Activated B cell treated with CpG ODN at 0.5 μM for 24 hours (primary cell): ENCODE measurements around the gene GFOD2. TPM values are rescaled to one million over a fixed set of nuclear protein-coding genes. Genes with fewer than 3 reads are reported as not detected.
A peak's percentile ranks its signal among the peaks of the same experiment; 100 is the strongest.

Experiments used
- ATAC-seq: fragments of 200-7000 bp; cut with Tn5 transposase; one replicate; pipeline ENCODE4 v1.10.0; 2021; ENCODE audit warnings: low read depth, mild to moderate bottlenecking, moderate library complexity
- CTCF ChIA-PET: fragments of 350-600 bp; sonication (Branson Sonifier 250); formaldehyde crosslinking; loops from one replicate; lab custom pipeline; 2021; ENCODE audit warnings: antibody characterized with exemption; lab: Charles Lee
- POLR2A ChIA-PET: fragments of 350-600 bp; sonication (Branson Sonifier 250); formaldehyde crosslinking; loops from one replicate; lab custom pipeline; 2021; ENCODE audit warnings: antibody characterized with exemption; lab: Charles Lee
- DNase-seq: peaks from one replicate; pipeline ENCODE4 v3.0.0; 2022
- H3K27ac Mint-ChIP-seq: one replicate; pipeline ENCODE4 v1.8.0; 2020; ENCODE audit warnings: mixed read lengths
- H3K27me3 Mint-ChIP-seq: one replicate; pipeline ENCODE4 v1.8.0; 2021; ENCODE audit warnings: mixed read lengths
- H3K36me3 Mint-ChIP-seq: one replicate; pipeline ENCODE4 v1.8.0; 2021; ENCODE audit warnings: low read depth, mixed read lengths
- H3K4me1 Mint-ChIP-seq: one replicate; pipeline ENCODE4 v1.8.0; 2021; ENCODE audit warnings: mixed read lengths
- H3K4me3 Mint-ChIP-seq: one replicate; pipeline ENCODE4 v1.8.0; 2020; ENCODE audit warnings: mild to moderate bottlenecking, mixed read lengths
- H3K9me3 Mint-ChIP-seq: one replicate; pipeline ENCODE4 v1.8.0; 2020; ENCODE audit warnings: mixed read lengths
- intact Hi-C: fragments of 100-400 bp; cut with micrococcal nuclease; formaldehyde crosslinking; loops from one replicate; pipeline ENCODE4 v1.15.1; 2024
- total RNA-seq: library from RNA; stranded (reverse); gene quantifications from 2 replicates; pipeline ENCODE4 v1.2.3, GENCODE V29; 2022
- TF ChIP-seq, protein P1 (sequence below): fragments of 200-600 bp; IDR thresholded peaks from one replicate; pipeline ENCODE4 v1.8.0; 2022; ENCODE audit warnings: antibody characterized with exemption, mild to moderate bottlenecking

GFOD2 gene
- total RNA-seq, 1 donor from 2014 or later, result 12.6 TPM

DNA sequence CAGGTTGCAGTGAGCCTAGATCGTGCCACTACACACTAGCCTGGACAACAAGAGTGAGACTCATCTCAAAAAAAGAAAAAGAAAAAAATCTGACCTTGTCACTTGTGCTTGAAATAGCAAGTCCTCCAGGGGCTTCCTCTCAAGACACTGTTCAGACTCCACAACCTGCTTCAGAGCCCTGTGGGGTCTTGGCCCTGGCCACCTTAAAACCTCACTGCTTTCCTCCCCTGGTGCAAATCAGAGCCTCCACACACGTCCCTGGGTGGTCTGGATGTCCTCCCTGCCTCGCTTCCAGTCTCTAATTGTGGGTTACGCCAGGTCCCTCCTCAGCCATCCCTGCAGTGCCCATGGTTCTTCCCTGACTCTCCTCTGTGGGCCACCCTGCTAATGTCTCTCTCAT is 63.8 kb downstream of the GFOD2 start:
- DNase-seq (no peak), ATAC-seq (no peak)
- Mint-ChIP-seq H3K27ac (peak overlapping the region; percentile 55), H3K27me3 (no peaks in the 10 kb centered on the region), H3K4me3 (no peak overlapping the region), H3K9me3 (no peaks in the 10 kb centered on the region), H3K36me3 (peaks cover 62% of the 10 kb centered on the region), H3K4me1 (peaks cover 18% of the 10 kb centered on the region)
- CTCF ChIA-PET, result no interaction called here
- intact Hi-C loops, result no loop called here
- POLR2A ChIA-PET, result no interaction called here
- TF ChIP-seq, protein P1, sequence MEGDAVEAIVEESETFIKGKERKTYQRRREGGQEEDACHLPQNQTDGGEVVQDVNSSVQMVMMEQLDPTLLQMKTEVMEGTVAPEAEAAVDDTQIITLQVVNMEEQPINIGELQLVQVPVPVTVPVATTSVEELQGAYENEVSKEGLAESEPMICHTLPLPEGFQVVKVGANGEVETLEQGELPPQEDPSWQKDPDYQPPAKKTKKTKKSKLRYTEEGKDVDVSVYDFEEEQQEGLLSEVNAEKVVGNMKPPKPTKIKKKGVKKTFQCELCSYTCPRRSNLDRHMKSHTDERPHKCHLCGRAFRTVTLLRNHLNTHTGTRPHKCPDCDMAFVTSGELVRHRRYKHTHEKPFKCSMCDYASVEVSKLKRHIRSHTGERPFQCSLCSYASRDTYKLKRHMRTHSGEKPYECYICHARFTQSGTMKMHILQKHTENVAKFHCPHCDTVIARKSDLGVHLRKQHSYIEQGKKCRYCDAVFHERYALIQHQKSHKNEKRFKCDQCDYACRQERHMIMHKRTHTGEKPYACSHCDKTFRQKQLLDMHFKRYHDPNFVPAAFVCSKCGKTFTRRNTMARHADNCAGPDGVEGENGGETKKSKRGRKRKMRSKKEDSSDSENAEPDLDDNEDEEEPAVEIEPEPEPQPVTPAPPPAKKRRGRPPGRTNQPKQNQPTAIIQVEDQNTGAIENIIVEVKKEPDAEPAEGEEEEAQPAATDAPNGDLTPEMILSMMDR, result no peak

DNA sequence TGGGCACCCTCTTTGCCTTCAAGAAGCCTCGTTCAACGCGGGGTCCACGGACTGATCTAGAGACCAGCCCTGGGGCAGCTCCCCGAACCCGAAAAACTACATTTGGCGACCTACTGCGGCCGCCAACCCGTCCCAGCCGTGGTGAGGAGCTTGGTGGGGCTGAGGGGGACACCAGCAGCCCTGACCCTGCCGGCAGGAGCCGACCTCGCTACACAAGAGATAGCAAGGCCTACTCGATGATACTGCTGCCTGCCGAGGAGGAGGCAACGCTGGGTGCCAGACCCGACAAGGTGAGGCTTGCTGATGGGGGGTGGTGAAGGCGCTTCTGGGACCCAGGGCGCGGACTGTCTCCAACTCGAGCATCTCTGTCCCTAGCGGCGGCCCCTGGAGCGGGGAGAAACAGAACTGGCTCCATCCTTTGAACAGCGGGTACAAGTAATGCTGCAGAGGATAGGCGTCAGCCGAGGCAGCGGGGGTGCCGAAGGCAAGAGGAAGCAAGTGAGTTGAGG is 64.7 kb downstream of the GFOD2 start:
- TF ChIP-seq, protein P1, result no peak
- intact Hi-C loops, result no loop called here
- Mint-ChIP-seq H3K27ac (no peak overlapping the region), H3K27me3 (no peaks in the 10 kb centered on the region), H3K4me1 (peaks cover 15% of the 10 kb centered on the region), H3K4me3 (no peak overlapping the region), H3K9me3 (no peaks in the 10 kb centered on the region), H3K36me3 (peaks cover 69% of the 10 kb centered on the region)
- POLR2A ChIA-PET, result interaction anchor here (0.6 kb wide), 1 partner anchor 32 kb away, joined by 4 read pairs; no protein-coding TSS in a partner anchor
- ATAC-seq, result no peak
- CTCF ChIA-PET, result no interaction called here
- no peak for DNase-seq

DNA sequence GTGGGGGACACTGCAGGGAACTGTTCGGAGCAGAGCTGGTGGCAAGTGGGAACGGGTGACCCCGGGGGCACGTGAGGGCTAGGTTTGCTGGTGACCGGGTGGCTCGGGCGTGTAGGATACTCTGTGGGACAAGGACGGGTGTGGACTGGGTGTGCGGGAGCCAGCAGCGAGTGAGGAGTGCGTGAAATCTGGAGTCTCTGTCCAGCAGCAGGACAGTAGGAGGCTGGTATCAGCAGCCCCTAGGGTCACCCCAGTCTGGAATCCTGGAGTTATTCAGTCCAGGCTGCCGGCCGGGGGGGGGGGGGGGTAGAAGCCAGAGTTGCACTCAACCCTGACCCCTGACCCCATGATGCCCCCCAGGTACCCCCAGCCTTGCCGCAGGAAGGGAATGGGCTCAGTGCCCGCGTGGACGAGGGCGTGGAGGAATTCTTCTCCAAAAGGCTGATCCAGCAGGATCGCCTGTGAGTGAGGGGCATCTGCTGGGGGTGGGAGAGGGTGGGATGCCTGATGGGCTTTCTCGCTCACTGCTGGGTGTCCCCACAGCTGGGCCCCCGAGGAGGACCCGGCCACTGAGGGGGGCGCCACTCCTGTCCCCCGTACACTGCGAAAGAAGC is 65.2 kb downstream of the GFOD2 start:
- H3K27me3 Mint-ChIP-seq, result no peaks in the 10 kb centered on the region
- H3K4me3 Mint-ChIP-seq, result no peak overlapping the region
- ATAC-seq, result no peak
- POLR2A ChIA-PET, result interaction anchor here (0.6 kb wide), 1 partner anchor 32 kb away, joined by 4 read pairs; no protein-coding TSS in a partner anchor
- TF ChIP-seq, protein P1, result no peak
- DNase-seq, result no peak
- no peak overlapping the region for H3K27ac Mint-ChIP-seq
- CTCF ChIA-PET, result no interaction called here
- peaks cover 11% of the 10 kb centered on the region for H3K4me1 Mint-ChIP-seq
- H3K9me3 Mint-ChIP-seq, result no peaks in the 10 kb centered on the region
- intact Hi-C loops, result no loop called here
- H3K36me3 Mint-ChIP-seq, result peaks cover 74% of the 10 kb centered on the region

DNA sequence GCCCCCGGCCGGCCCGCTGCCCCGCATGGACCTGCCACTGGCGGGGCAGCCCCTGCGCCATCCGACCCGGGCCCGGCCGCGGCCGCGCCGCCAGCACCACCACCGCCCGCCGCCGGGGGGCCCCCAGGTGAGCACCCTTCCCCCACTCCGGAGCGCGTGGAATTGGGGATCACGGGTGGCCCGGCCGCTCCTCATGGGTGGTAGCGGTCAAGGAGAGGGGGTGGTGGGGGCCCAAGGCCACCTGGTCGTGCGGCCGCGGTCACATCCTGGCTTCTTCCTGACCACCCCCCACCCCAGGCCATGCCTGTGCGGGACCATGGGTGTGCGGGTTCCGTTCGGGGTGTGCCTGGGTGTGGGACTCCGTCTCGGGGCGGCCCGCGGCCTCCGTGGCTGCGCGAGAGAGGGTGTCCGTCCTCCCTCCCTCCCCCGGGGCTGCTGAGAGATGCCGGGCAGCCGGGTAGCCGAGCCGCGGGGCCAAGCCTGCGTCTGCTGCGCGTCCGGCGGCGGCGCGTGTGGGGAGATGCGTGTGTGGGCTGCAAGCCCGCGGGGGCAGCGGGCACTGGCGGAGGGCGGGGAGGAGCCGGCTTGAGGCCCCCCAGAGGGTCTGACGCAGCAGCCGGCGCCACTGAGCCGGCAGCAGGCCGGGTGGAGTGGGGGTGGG is 65.9 kb downstream of the GFOD2 start:
- H3K4me1 Mint-ChIP-seq, result peaks cover 7% of the 10 kb centered on the region
- intact Hi-C loops, result no loop called here
- TF ChIP-seq, protein P1, result no peak
- peaks cover 79% of the 10 kb centered on the region for H3K36me3 Mint-ChIP-seq
- ChIA-PET POLR2A (no interaction called here), CTCF (interaction anchor here (1.4 kb wide), 1 partner anchor 106 kb away, joined by 5 read pairs; no protein-coding TSS in a partner anchor)
- H3K9me3 Mint-ChIP-seq, result no peaks in the 10 kb centered on the region
- DNase-seq (no peak), ATAC-seq (no peak)
- no peak overlapping the region for H3K4me3 Mint-ChIP-seq
- no peak overlapping the region for H3K27ac Mint-ChIP-seq
- no peaks in the 10 kb centered on the region for H3K27me3 Mint-ChIP-seq

DNA sequence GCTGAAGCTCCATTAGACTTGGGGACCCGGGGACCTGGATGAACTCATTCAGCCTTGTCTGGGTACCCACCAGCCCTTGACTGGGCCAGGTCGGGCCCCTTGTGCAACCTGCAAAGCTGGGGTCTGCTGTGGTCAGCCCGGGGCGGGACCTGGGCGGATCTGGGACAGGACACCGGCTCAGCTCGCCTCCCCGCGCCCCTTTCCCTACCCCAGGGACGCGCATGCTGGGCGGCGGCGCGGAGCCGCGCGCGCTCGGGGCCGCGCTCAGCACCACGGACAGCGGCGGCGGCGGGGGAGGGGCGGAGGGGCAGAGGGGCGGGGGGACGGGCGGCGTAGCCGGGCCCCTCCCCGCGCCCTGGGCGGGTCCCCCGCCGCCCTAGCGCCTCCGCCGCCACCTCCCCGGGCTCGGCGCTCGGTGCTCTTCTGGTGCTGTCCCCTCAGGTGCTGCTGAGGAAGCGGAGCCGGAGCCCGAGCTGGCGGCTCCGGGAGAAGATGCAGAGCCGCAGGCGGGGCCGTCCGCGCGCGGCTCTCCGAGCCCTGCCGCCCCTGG is 66.5 kb downstream of the GFOD2 start:
- Mint-ChIP-seq H3K4me3 (no peak overlapping the region), H3K27ac (no peak overlapping the region), H3K27me3 (no peaks in the 10 kb centered on the region), H3K4me1 (peaks cover 7% of the 10 kb centered on the region), H3K9me3 (no peaks in the 10 kb centered on the region), H3K36me3 (peaks cover 74% of the 10 kb centered on the region)
- intact Hi-C loops, result no loop called here
- ChIA-PET CTCF (interaction anchor here (1.4 kb wide), 1 partner anchor 106 kb away, joined by 5 read pairs; no protein-coding TSS in a partner anchor), POLR2A (no interaction called here)
- ATAC-seq (peak; percentile 43), DNase-seq (no peak)
- TF ChIP-seq, protein P1, result no peak
